Motor neuron (in vitro differentiated cells): ENCODE measurements around the gene RANGAP1. TPM values are rescaled to one million over a fixed set of nuclear protein-coding genes. Genes with fewer than 3 reads are reported as not detected.

ENCODE experiments used
- ATAC-seq, 8 experiments: fragments of 200-7000 bp; cut with Tn5 transposase; replicated peaks in 6 of 8; 2 replicates each; pipeline ENCODE4 v1.8.0; 2021; ENCODE audit warnings: mild to moderate bottlenecking in 8 of 8, moderate library complexity in 8 of 8
- H3K27ac ChIP-seq, 2 donors: fragments of 250-450 bp; sonication (Bioruptor Pico); 2 replicates each; pipeline ENCODE4 v1.9.0; 2021; ENCODE audit warnings: antibody characterized with exemption in 2 of 2, mild to moderate bottlenecking in 2 of 2, moderate library complexity in 1 of 2
- H3K4me1 ChIP-seq, 2 donors: fragments of 250-450 bp; sonication (Bioruptor Pico); replicated peaks in 1 of 2; 2 replicates each; pipeline ENCODE4 v1.6.1; 2021; ENCODE audit warnings: antibody characterized with exemption in 2 of 2, mild to moderate bottlenecking in 2 of 2, moderate library complexity in 1 of 2
- H3K4me3 ChIP-seq, 5 donors: fragments of 250-450 bp; sonication (Bioruptor Pico); 2 replicates each; pipeline ENCODE4 v1.9.0; 2021; ENCODE audit warnings: antibody characterized with exemption in 5 of 5, mild to moderate bottlenecking in 5 of 5, moderate library complexity in 4 of 5
- WGBS, 10 experiments: fragments of 450-650 bp; shearing (Covaris generic); methylation state at CpG; one replicate each; pipeline ENCODE4 v1.0.0; 2022; 5-methylcytosine and 5-hydroxymethylcytosine counted together
- in situ Hi-C, 9 experiments: fragments of 400-800 bp; cut with MboI; loops; one replicate each; pipeline ENCODE4 v1.15.0; 2021; ENCODE audit warnings: low sequenced_read_pairs in 9 of 9, low pct_unique_long_range_greater_than_20kb in 2 of 9; ENCODE audit not compliant: unreplicated experiment in 9 of 9
- total RNA-seq, 8 experiments: library from RNA; unstranded; fragments of 300-600 nt; gene quantifications; 2 replicates each; pipeline versions ENCODE4 v1.2.3 to v1.2.4, GENCODE V29; 2022

Gene RANGAP1
- total RNA-seq, 8 experiments from 2014 or later, result 31.1 to 78.9 (median 53.2) TPM

DNA sequence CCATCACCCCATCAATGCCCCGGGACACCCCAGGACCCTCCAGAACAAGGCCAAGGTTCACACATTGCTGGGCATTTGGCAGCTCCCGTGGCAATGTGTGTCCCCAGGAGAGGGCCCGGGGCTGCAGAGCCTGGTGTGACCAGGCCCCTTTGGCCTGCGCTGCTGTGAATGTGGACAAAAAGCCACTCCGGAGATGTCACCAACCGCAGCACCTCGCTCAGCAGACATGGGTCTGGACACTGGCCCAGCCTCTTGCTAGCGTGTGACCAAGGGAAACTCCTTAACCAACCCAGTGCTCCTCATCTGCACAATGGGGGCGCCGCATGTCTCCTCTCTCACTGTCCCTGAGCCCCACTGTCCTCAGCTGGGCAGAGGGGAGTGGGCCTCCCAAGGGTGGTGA, 37.2 kb downstream of the RANGAP1 start:
- peak in 1 of 8 experiments; percentile 16 for ATAC-seq
- H3K27ac ChIP-seq, result no peak overlapping the region
- no peaks in the 10 kb centered on the region for H3K4me1 ChIP-seq
- H3K4me3 ChIP-seq, result no peak overlapping the region
- 90 to 100% (median 98%) methylated on average over 2 to 5 of the region's 10 CpGs; no CpG with 5 or more reads in 6 of the 10 experiments for WGBS, 10 experiments
- in situ Hi-C loops, result no loop called here

GRCh38 chr22:41248314-41248713, 37.7 kb downstream of the RANGAP1 start:
- in situ Hi-C loops, result no loop called here
- no CpG with 5 or more reads among the region's 15 CpGs for WGBS, 10 experiments
- Histone ChIP-seq H3K4me1 (no peaks in the 10 kb centered on the region), H3K27ac (no peak overlapping the region), H3K4me3 (no peak overlapping the region)
- peak in 2 of 8 experiments; percentile 17 to 20 for ATAC-seq

- Histone ChIP-seq H3K4me1 (no peaks in the 10 kb centered on the region), H3K4me3 (no peak overlapping the region), H3K27ac (no peak overlapping the region)
- ATAC-seq, result no peak
- in situ Hi-C loops, result no loop called here
- WGBS, 10 experiments, result 67 to 100% (median 95%) methylated on average over 1 to 2 of the region's 7 CpGs; no CpG with 5 or more reads in 4 of the 10 experiments
Observed at GRCh38 chr22:41247703-41248102, 38.3 kb downstream of the RANGAP1 start.

- in situ Hi-C loops, result no loop called here
- Histone ChIP-seq H3K4me3 (no peak overlapping the region), H3K4me1 (no peaks in the 10 kb centered on the region), H3K27ac (no peak overlapping the region)
- 81 to 100% (median 95%) methylated on average over 1 to 8 of the region's 21 CpGs; no CpG with 5 or more reads in 4 of the 10 experiments for WGBS, 10 experiments
- peak in 2 of 8 experiments; percentile 10 to 22 for ATAC-seq
Observed at GRCh38 chr22:41245917-41246499, 40.0 kb downstream of the RANGAP1 start.

DNA sequence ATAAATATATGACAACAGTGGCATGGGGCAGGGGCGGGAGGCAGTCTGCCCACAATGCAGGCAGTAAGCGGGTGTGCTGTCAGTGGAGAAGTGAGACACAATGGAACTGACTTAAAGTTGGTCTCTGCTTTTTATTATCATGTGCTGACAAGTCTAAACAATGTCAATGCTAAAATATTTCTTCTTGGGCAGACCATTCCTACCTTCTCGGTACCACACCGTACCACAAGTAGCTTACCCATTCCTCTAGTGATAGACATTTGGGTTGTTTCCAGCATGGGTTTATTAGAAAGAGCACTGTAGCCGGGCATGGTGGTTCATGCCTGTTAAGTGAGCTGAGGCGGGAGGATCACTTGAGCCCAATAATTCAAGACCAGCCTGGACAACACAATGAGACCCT, 42.6 kb downstream of the RANGAP1 start:
- ATAC-seq, result no peak
- 40 to 100% (median 93%) methylated on average over 1 to 4 of the region's 6 CpGs; no CpG with 5 or more reads in 2 of the 10 experiments for WGBS, 10 experiments
- Histone ChIP-seq H3K27ac (no peak overlapping the region), H3K4me3 (no peak overlapping the region), H3K4me1 (peaks cover 0 to 3% of the 10 kb centered on the region in 2 donors)
- in situ Hi-C loops, result no loop called here

GRCh38 chr22:41242396-41243117, 43.4 kb downstream of the RANGAP1 start:
- in situ Hi-C loops, result no loop called here
- Histone ChIP-seq H3K27ac (no peak overlapping the region), H3K4me3 (no peak overlapping the region), H3K4me1 (peaks cover 0 to 9% of the 10 kb centered on the region in 2 donors)
- ATAC-seq, result no peak
- 72 to 100% (median 97%) methylated on average over 2 to 12 of the region's 18 CpGs; no CpG with 5 or more reads in 1 of the 10 experiments for WGBS, 10 experiments

DNA sequence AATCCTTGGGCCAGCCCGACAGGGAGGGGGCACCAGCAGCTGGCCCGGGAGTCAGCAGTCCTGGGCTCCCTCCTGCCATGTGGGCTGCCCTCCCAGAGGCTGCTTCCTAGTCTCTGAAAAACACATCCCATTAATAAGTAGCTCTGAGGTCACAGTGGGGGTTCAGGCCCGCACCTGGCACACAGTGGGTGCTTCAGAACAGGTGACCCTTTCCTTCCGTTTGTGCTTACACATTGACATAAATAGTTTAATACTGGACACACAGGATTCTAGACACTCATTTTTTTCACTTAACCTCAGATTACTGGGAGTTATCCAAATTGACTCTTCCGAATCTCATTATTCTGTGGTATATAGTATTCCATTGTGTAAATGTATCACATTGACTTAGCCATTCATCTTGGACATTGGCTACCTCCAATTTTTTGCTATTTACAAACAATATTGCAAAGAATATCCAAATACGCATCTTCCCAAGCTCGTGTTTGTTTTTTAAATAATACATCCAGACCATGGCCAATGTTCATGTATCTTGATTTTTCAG, 44.8 kb downstream of the RANGAP1 start:
- Histone ChIP-seq H3K4me1 (peaks cover 3 to 11% of the 10 kb centered on the region in 2 donors), H3K27ac (no peak overlapping the region), H3K4me3 (no peak overlapping the region)
- WGBS, 10 experiments, result 83 to 100% (median 93%) methylated on average over 1 to 5 of the region's 7 CpGs; no CpG with 5 or more reads in 1 of the 10 experiments
- in situ Hi-C loops, result no loop called here
- no peak for ATAC-seq

- no peak within 1 kb of the TSS for H3K27ac ChIP-seq
- H3K4me1 ChIP-seq, result peaks cover 3 to 11% of the 10 kb centered on the region in 2 donors
- WGBS, 10 experiments, result 40 to 65% methylated on average over 1 to 7 of the region's 24 CpGs; no CpG with 5 or more reads in 8 of the 10 experiments
Observed at GRCh38 chr22:41240377-41241132, 45.4 kb downstream of the RANGAP1 start, which contains the start of gene CHADL. Gene CHADL, minus strand, starts transcription at chr22:41240931. Its CDS starts 50 bp downstream, at chr22:41240881.

GRCh38 chr22:41239443-41240128, 46.4 kb downstream of the RANGAP1 start:
- WGBS, 10 experiments, result 73 to 93% (median 90%) methylated on average over 2 to 5 of the region's 16 CpGs; no CpG with 5 or more reads in 7 of the 10 experiments
- Histone ChIP-seq H3K27ac (no peak overlapping the region), H3K4me1 (peaks cover 3 to 11% of the 10 kb centered on the region in 2 donors), H3K4me3 (no peak overlapping the region)
- ATAC-seq, result no peak
- in situ Hi-C loops, result no loop called here

More at GRCh38 chr22:41240377-41241132, 45.4 kb downstream of the RANGAP1 start, which contains the start of gene CHADL:
- ATAC-seq, result peak in 6 of 8 experiments; percentile 4 to 73 (median 57)
- in situ Hi-C loops, result no loop called here
- H3K4me3 ChIP-seq, result no peak within 1 kb of the TSS

DNA sequence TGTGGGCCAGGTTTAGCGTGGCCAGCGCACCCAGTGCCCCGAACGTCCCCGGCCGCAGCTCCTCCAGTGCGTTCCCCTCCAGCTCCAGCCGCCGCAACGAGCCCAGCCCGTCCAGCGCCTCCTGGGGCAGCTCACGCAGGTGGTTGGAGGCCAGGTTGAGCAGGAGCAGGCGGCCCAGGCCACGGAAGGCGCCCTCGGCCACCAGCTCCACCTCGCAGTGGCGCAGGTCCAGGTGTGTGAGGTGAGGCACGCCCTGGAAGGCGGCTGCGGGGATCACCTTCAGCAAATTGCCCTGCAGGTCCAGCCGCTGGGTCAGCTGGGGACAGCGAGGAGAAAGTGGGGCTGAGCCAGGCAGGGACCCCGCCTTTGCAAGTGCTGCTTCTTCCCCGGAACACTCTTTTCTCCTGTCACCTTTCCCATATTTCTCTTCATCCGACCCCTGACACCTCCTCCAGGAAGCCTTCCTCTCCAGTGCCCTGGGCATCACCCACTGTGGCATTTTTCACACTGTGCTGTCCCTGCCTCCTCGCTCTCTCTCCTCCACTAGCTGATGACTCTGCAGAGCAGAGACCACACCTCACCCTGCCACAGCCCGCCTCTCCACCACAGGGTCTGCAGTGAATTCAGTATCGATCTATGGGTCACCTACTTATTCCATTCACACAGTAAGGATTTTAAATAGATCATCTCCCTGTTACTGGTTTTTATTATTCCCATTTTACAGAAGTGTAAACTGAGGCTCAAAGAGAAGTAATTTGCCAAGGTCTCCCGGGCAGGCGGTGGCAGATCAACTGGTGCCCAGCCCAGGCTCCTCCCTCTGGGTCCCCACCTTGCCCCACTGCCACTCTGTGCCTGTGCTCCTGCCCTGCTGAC, 47.2 kb downstream of the RANGAP1 start:
- in situ Hi-C loops, result no loop called here
- 60 to 100% (median 90%) methylated on average over 1 to 5 of the region's 32 CpGs for WGBS, 10 experiments
- Histone ChIP-seq H3K4me3 (no peak overlapping the region), H3K27ac (no peak overlapping the region), H3K4me1 (peaks cover 3 to 11% of the 10 kb centered on the region in 2 donors)
- no peak for ATAC-seq

DNA sequence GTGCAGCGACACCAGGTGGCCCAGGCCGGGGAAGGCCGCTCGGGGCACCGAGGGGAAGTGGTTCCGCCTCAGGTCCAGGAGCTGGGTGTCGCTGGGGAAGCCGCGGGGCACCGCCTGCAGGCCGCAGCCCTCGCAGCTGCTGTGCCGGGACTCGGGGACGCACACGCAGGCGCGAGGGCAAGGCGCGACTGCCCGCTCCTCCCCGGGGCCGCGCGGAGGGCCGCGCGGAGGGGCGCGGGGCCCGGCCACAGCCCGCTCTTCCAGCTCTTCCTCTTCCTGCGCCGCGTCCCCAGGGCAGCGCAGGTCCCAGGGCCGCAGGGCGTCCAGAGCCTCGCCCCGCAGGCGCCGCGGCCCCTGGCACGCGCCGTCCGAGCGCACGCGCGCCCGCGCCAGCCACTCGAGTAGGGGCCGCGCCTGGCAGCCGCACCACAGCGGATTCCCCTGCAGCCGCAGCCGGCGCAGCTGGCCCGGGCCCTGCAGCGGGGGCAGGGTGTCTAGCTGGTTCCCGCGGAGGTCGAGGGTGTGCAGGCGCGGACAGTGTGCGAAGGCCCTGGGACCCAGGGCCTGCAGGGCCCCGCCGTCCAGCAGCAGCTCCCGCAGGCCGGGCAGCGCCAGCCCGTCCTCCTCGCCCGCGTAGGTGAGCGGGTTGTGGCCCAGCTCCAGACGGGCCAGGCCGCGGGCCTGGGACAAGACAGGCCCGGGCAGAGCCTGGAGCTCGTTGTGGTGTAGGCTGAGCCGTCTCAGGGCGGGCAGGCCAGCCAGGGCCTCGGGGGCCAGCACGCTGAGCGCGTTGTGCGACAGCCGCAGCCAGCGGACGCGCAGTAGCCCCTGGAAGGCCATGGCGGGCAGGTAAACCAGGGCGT, 48.0 kb downstream of the RANGAP1 start:
- Histone ChIP-seq H3K27ac (no peak overlapping the region), H3K4me3 (peak overlapping the region; percentile 7 to 24 (median 12)), H3K4me1 (peaks cover 3 to 11% of the 10 kb centered on the region in 2 donors)
- WGBS, 10 experiments, result 0 to 62% (median 38%) methylated on average over 1 to 3 of the region's 97 CpGs; no CpG with 5 or more reads in 6 of the 10 experiments
- peak; percentile 12 to 80 (median 76) for ATAC-seq
- in situ Hi-C loops, result no loop called here
